Neural cell (in vitro differentiated cells): ENCODE results near the gene PTPRR. TPM values are rescaled to one million over a fixed set of nuclear protein-coding genes. Genes with fewer than 3 reads are reported as not detected.

Experiments
- H2AFZ ChIP-seq: fragments of 200-600, 300-800 bp; sonication (generic), shearing (Covaris generic); 2 replicates; pipeline ENCODE4 v1.6.0; 2014; ENCODE audit warnings: low read depth, mild to moderate bottlenecking, antibody characterized with exemption, low read length, moderate library complexity
- H3F3A ChIP-seq: fragments of 200-600 bp; shearing (Covaris generic); 2 replicates; pipeline ENCODE4 v1.6.1; 2016; ENCODE audit warnings: mild to moderate bottlenecking, moderate library complexity, mixed read lengths, antibody characterized with exemption, low read length; ENCODE audit not compliant: insufficient read depth, poor library complexity, severe bottlenecking
- H3K27ac ChIP-seq: fragments of 200-600, 300-800 bp; sonication (generic), shearing (Covaris generic); 2 replicates; pipeline ENCODE4 v1.5.1; 2014; ENCODE audit warnings: mild to moderate bottlenecking, low read length, moderate library complexity
- H3K27me3 ChIP-seq: fragments of 300-800, 200-600 bp; sonication (generic), shearing (Covaris generic); 2 replicates; pipeline ENCODE4 v1.6.0; 2014; ENCODE audit warnings: mild to moderate bottlenecking, low read depth, low read length, moderate library complexity; ENCODE audit not compliant: insufficient read depth
- H3K36me3 ChIP-seq: fragments of 300-800, 200-600 bp; sonication (generic), shearing (Covaris generic); 2 replicates; pipeline ENCODE4 v1.5.1; 2014; ENCODE audit warnings: mild to moderate bottlenecking, antibody characterized with exemption, low read length, moderate library complexity; ENCODE audit not compliant: insufficient read depth
- H3K4me2 ChIP-seq: fragments of 300-800, 200-600 bp; sonication (generic), shearing (Covaris generic); 2 replicates; pipeline ENCODE4 v1.6.0; 2014; ENCODE audit warnings: mild to moderate bottlenecking, low read length
- H3K4me3 ChIP-seq: fragments of 300-800, 200-600 bp; sonication (generic), shearing (Covaris generic); 2 replicates; pipeline ENCODE4 v1.5.1; 2014; ENCODE audit warnings: mild to moderate bottlenecking, low read length, moderate library complexity
- H3K79me2 ChIP-seq: fragments of 200-600 bp; shearing (Covaris generic); replicated peaks from 2 replicates; pipeline ENCODE4 v1.6.0; 2014; ENCODE audit warnings: mild to moderate bottlenecking, low read length, moderate library complexity; ENCODE audit not compliant: insufficient read depth
- H3K9ac ChIP-seq: fragments of 300-800, 200-600 bp; sonication (generic), shearing (Covaris generic); 2 replicates; pipeline ENCODE4 v1.6.1; 2016; ENCODE audit warnings: mild to moderate bottlenecking, low read length, mixed read lengths
- H3K9me2 ChIP-seq: fragments of 200-600 bp; shearing (Covaris generic); 2 replicates; pipeline ENCODE4 v1.6.1; 2016; ENCODE audit warnings: mild to moderate bottlenecking, low read length, mixed read lengths; ENCODE audit not compliant: insufficient read depth
- H3K9me3 ChIP-seq: fragments of 200-600, 300-800 bp; sonication (generic), shearing (Covaris generic); 2 replicates; pipeline ENCODE4 v1.6.1; 2016; ENCODE audit warnings: mild to moderate bottlenecking, mixed run types, low read length, moderate library complexity, mixed read lengths
- H4K20me1 ChIP-seq: fragments of 200-600 bp; shearing (Covaris generic); 2 replicates; pipeline ENCODE4 v1.6.1; 2016; ENCODE audit warnings: mild to moderate bottlenecking, mixed run types; ENCODE audit not compliant: insufficient read depth
- EP300 ChIP-seq: fragments of 450-650 bp; conservative IDR thresholded peaks from 2 replicates; pipeline ENCODE4 v1.6.1; 2014; ENCODE audit warnings: antibody characterized with exemption, mild to moderate bottlenecking, moderate library complexity; ENCODE audit not compliant: poor library complexity, severe bottlenecking
- EZH2 ChIP-seq: fragments of 200-600, 300-800 bp; shearing (Covaris generic), sonication (generic); IDR thresholded peaks from 2 replicates; pipeline ENCODE4 v1.6.1; 2014; ENCODE audit warnings: antibody characterized with exemption, low read length, borderline replicate concordance, mild to moderate bottlenecking; ENCODE audit not compliant: insufficient read depth, poor library complexity, severe bottlenecking
- MXI1 ChIP-seq: fragments of 450-650 bp; conservative IDR thresholded peaks from 2 replicates; pipeline ENCODE4 v1.6.1; 2014; ENCODE audit warnings: antibody characterized with exemption, mild to moderate bottlenecking; ENCODE audit not compliant: poor library complexity, severe bottlenecking
- POLR2AphosphoS5 ChIP-seq: IDR thresholded peaks from 2 replicates; pipeline ENCODE4 v1.6.1; 2012
- RAD21 ChIP-seq: fragments of 450-650 bp; conservative IDR thresholded peaks from 2 replicates; pipeline ENCODE4 v1.6.1; 2014; ENCODE audit warnings: antibody characterized with exemption, mild to moderate bottlenecking, moderate library complexity
- REST ChIP-seq: IDR thresholded peaks from 2 replicates; pipeline ENCODE4 v1.6.1; 2012; ENCODE audit warnings: borderline replicate concordance
- SMC3 ChIP-seq: fragments of 450-650 bp; conservative IDR thresholded peaks from 2 replicates; pipeline ENCODE4 v1.6.1; 2014; ENCODE audit warnings: antibody characterized with exemption, mild to moderate bottlenecking, moderate library complexity; ENCODE audit not compliant: poor library complexity
- TAF1 ChIP-seq: IDR thresholded peaks from 2 replicates; pipeline ENCODE4 v1.6.1; 2012; ENCODE audit warnings: low read depth
- polyA plus RNA-seq: library from polyadenylated mRNA; depleted of rRNA; stranded (reverse); fragments of >200 nt; gene quantifications from 2 replicates; pipeline ENCODE4 v1.2.3, GENCODE V29; 2014
- TF ChIP-seq, protein P1 (sequence below): fragments of 450-650 bp; IDR thresholded peaks from 2 replicates; pipeline ENCODE4 v1.5.1; 2014; ENCODE audit warnings: antibody characterized with exemption, mild to moderate bottlenecking, moderate library complexity; ENCODE audit not compliant: poor library complexity, severe bottlenecking

Gene PTPRR
- polyA plus RNA-seq, 1 donor from 2014 or later: 2.2 TPM

DNA sequence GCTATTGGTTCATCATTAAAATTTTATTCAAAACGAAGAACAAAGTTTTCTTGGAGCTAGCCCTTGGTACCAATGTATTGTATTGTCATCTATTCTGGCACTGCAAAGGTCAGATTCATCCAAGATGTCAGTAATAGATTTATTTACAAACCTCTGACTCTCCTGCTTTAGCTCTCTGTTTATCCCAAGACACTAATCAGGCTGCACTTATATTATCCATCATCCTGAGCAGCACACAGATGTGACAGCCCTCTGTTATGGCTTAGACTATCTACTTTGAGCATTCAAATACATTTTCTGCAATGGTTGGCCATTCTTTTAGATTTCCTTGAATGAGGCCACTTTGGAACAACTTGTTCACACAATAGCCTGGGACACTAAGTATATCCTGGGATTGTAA lies 5.0 kb upstream of the PTPRR start:
- Histone ChIP-seq H4K20me1 (no peaks in the 10 kb centered on the region), H2AFZ (no peak overlapping the region), H3K27ac (no peak overlapping the region), H3K9ac (no peak overlapping the region), H3K4me2 (no peak overlapping the region), H3K9me2 (no peaks in the 10 kb centered on the region), H3K4me3 (no peak overlapping the region), H3K79me2 (no peaks in the 10 kb centered on the region), H3K27me3 (no peaks in the 10 kb centered on the region), H3K9me3 (no peaks in the 10 kb centered on the region), H3K36me3 (no peaks in the 10 kb centered on the region), H3F3A (no peaks in the 10 kb centered on the region)
- no peak for TF ChIP-seq EZH2
- TF ChIP-seq TAF1: no peak
- TF ChIP-seq POLR2AphosphoS5: peak; percentile 75
- TF ChIP-seq EP300: peak; percentile 73

DNA sequence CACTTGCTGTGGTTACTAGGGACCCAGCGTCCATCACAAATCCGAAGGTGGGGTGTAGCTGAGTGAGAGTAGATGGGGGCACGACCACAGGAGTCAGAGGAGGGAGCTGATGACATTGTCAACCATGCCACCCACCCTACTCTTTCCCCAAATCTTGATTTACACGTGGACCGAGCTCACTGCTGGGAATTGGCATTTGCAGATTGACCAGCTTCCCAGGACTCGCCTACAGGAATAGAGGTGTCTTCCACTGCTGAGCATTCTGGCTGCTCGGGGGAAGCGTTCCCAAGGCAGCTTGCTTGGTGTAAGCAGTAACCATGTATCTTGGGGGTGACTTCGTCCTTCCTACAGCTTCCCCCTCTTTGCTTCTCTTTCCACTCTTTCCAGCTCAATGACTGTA lies 353 bp upstream of the PTPRR start:
- Histone ChIP-seq H2AFZ (no peak overlapping the region), H4K20me1 (no peaks in the 10 kb centered on the region), H3K9ac (no peak overlapping the region), H3K79me2 (no peaks in the 10 kb centered on the region), H3K36me3 (no peaks in the 10 kb centered on the region), H3K4me3 (peak overlapping the region; percentile 74), H3K9me2 (no peaks in the 10 kb centered on the region), H3K27me3 (peaks cover 9% of the 10 kb centered on the region), H3K27ac (no peak overlapping the region), H3K9me3 (no peaks in the 10 kb centered on the region), H3F3A (no peaks in the 10 kb centered on the region), H3K4me2 (no peak overlapping the region)
- TF ChIP-seq REST: no peak
- no peak for TF ChIP-seq SMC3
- no peak for TF ChIP-seq MXI1
- TF ChIP-seq EZH2: no peak
- TF ChIP-seq, protein P1, sequence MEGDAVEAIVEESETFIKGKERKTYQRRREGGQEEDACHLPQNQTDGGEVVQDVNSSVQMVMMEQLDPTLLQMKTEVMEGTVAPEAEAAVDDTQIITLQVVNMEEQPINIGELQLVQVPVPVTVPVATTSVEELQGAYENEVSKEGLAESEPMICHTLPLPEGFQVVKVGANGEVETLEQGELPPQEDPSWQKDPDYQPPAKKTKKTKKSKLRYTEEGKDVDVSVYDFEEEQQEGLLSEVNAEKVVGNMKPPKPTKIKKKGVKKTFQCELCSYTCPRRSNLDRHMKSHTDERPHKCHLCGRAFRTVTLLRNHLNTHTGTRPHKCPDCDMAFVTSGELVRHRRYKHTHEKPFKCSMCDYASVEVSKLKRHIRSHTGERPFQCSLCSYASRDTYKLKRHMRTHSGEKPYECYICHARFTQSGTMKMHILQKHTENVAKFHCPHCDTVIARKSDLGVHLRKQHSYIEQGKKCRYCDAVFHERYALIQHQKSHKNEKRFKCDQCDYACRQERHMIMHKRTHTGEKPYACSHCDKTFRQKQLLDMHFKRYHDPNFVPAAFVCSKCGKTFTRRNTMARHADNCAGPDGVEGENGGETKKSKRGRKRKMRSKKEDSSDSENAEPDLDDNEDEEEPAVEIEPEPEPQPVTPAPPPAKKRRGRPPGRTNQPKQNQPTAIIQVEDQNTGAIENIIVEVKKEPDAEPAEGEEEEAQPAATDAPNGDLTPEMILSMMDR: no peak
- TF ChIP-seq POLR2AphosphoS5: no peak
- no peak for TF ChIP-seq TAF1
- TF ChIP-seq RAD21: no peak
- TF ChIP-seq EP300: no peak
